SK-N-MC (cell line): ENCODE data around the gene IRX5.

Source experiments
- DNase-seq: peaks from one replicate; pipeline ENCODE4 v3.0.0-alpha.2; 2011; ENCODE audit warnings: low read depth, low spot score
- H3K27ac ChIP-seq: fragments of 200-600 bp; sonication (generic); 2 replicates; pipeline ENCODE4 v1.5.1; 2016; ENCODE audit warnings: mixed run types
- H3K36me3 ChIP-seq: fragments of 200-600 bp; sonication (generic); 2 replicates; pipeline ENCODE4 v1.6.1; 2017; ENCODE audit warnings: antibody characterized with exemption, low read length, mixed read lengths; ENCODE audit not compliant: insufficient read depth
- H3K4me3 ChIP-seq: fragments of 200-600 bp; sonication (generic); 2 replicates; pipeline ENCODE4 v1.5.1; 2016
- H3K9ac ChIP-seq: fragments of 200-600 bp; sonication (generic); 2 replicates; pipeline ENCODE4 v1.8.0; 2017; ENCODE audit warnings: mixed run types, mixed read lengths; ENCODE audit not compliant: insufficient read length
- H3K9me3 ChIP-seq: fragments of 200-600 bp; sonication (generic); 2 replicates; pipeline ENCODE4 v1.6.1; 2017; ENCODE audit warnings: low read depth, mild to moderate bottlenecking, antibody characterized with exemption, low read length, moderate library complexity, mixed read lengths
- EZH2 ChIP-seq: fragments of 200-600 bp; sonication (generic); IDR thresholded peaks from one replicate; pipeline ENCODE4 v1.6.1; 2017; ENCODE audit warnings: antibody characterized with exemption
- FOXP2 ChIP-seq: optimal IDR thresholded peaks from 2 replicates; pipeline ENCODE3; 2011; ENCODE audit warnings: mild to moderate bottlenecking, moderate library complexity; ENCODE audit not compliant: insufficient read depth; ENCODE audit errors: extremely low read length, control extremely low read depth
- POLR2AphosphoS5 ChIP-seq: IDR thresholded peaks from 2 replicates; pipeline ENCODE4 v1.6.1; 2012; ENCODE audit warnings: mild to moderate bottlenecking, low read depth, low read length, borderline replicate concordance

IRX5 gene

GRCh38 chr16:54928016-54928356 lies 2.7 kb upstream of the IRX5 start:
- DNase-seq: no peak
- no peaks in the 10 kb centered on the region; the same call in 1 of the 2 replicates for H3K36me3 ChIP-seq
- peak overlapping the region; percentile 72 for H3K9ac ChIP-seq
- no peak for TF ChIP-seq FOXP2
- TF ChIP-seq POLR2AphosphoS5: no peak
- no peak for TF ChIP-seq EZH2
- no peaks in the 10 kb centered on the region for H3K9me3 ChIP-seq
- peak overlapping the region; percentile 57; the same call in 1 of the 2 replicates for H3K27ac ChIP-seq
- peak overlapping the region; percentile 80 for H3K4me3 ChIP-seq

- no peak for DNase-seq
- Histone ChIP-seq H3K27ac (peak overlapping the region; percentile 75), H3K36me3 (no peaks in the 10 kb centered on the region; the same call in 1 of the 2 replicates), H3K4me3 (peak overlapping the region; percentile 82), H3K9ac (peak overlapping the region; percentile 85), H3K9me3 (no peaks in the 10 kb centered on the region)
- TF ChIP-seq POLR2AphosphoS5 (no peak), FOXP2 (no peak), EZH2 (no peak)
These were observed 2.1 kb upstream of the IRX5 start for GRCh38 chr16:54928411-54929089.

- H3K9me3 ChIP-seq: no peaks in the 10 kb centered on the region
- peak overlapping the region; percentile 82 for H3K4me3 ChIP-seq
- peak overlapping the region; percentile 68 for H3K9ac ChIP-seq
- DNase-seq: peak; percentile 62
- H3K36me3 ChIP-seq: no peaks in the 10 kb centered on the region; the same call in 1 of the 2 replicates
- TF ChIP-seq FOXP2: no peak
- no peak for TF ChIP-seq POLR2AphosphoS5
- no peak for TF ChIP-seq EZH2
- no peak overlapping the region for H3K27ac ChIP-seq
These were observed 1.3 kb upstream of the IRX5 start for GRCh38 chr16:54929090-54930004.

- H3K4me3 ChIP-seq: peak overlapping the region; percentile 77
- no peak overlapping the region for H3K27ac ChIP-seq
These were observed 129 bp downstream of the IRX5 start for GRCh38 chr16:54930869-54931119.

GRCh38 chr16:54931120-54932014 lies 702 bp downstream of the IRX5 start:
- H3K27ac ChIP-seq: no peak overlapping the region
- no peak for DNase-seq
- H3K36me3 ChIP-seq: no peaks in the 10 kb centered on the region; the same call in 1 of the 2 replicates
- peak overlapping the region; percentile 77 for H3K4me3 ChIP-seq
- H3K9ac ChIP-seq: peak overlapping the region; percentile 77
- H3K9me3 ChIP-seq: no peaks in the 10 kb centered on the region
- TF ChIP-seq POLR2AphosphoS5 (no peak), EZH2 (no peak), FOXP2 (no peak)

More at GRCh38 chr16:54930869-54931119, 129 bp downstream of the IRX5 start:
- no peak overlapping the region for H3K9ac ChIP-seq
- no peaks in the 10 kb centered on the region for H3K9me3 ChIP-seq
- no peak for TF ChIP-seq FOXP2
- TF ChIP-seq POLR2AphosphoS5: no peak; the same call in 1 of the 2 replicates
- TF ChIP-seq EZH2: no peak
- H3K36me3 ChIP-seq: no peaks in the 10 kb centered on the region; the same call in 1 of the 2 replicates
- DNase-seq: no peak

GRCh38 chr16:54932021-54932660 lies 1.5 kb downstream of the IRX5 start:
- Histone ChIP-seq H3K36me3 (no peaks in the 10 kb centered on the region; the same call in 1 of the 2 replicates), H3K9me3 (no peaks in the 10 kb centered on the region), H3K27ac (no peak overlapping the region), H3K4me3 (peak overlapping the region; percentile 77), H3K9ac (peak overlapping the region; percentile 77)
- no peak for TF ChIP-seq POLR2AphosphoS5
- TF ChIP-seq FOXP2: no peak
- TF ChIP-seq EZH2: no peak
- no peak for DNase-seq

- H3K9me3 ChIP-seq: no peaks in the 10 kb centered on the region
- no peaks in the 10 kb centered on the region; the same call in 1 of the 2 replicates for H3K36me3 ChIP-seq
- TF ChIP-seq FOXP2: no peak
- TF ChIP-seq EZH2: no peak
- TF ChIP-seq POLR2AphosphoS5: no peak
- no peak overlapping the region for H3K27ac ChIP-seq
- no peak overlapping the region for H3K4me3 ChIP-seq
- no peak for DNase-seq
- no peak overlapping the region for H3K9ac ChIP-seq
These were observed 2.1 kb downstream of the IRX5 start for GRCh38 chr16:54932737-54933254.
